Progenitor cell of endocrine pancreas (in vitro differentiated cells): ENCODE measurements around the gene CRHR2. TPM values are rescaled to one million over a fixed set of nuclear protein-coding genes. Genes with fewer than 3 reads are reported as not detected.

Source experiments
- DNase-seq: peaks from one replicate; pipeline ENCODE4 v3.0.0; 2021; ENCODE audit warnings: low spot score; ENCODE audit not compliant: unreplicated experiment
- H3K27ac Mint-ChIP-seq: 2 replicates; pipeline ENCODE4 v1.8.0; 2021; ENCODE audit warnings: mild to moderate bottlenecking, moderate library complexity, mixed read lengths
- H3K27me3 Mint-ChIP-seq: 2 replicates; pipeline ENCODE4 v1.8.0; 2021; ENCODE audit warnings: mixed read lengths
- H3K36me3 Mint-ChIP-seq: 2 replicates; pipeline ENCODE4 v1.8.0; 2022; ENCODE audit warnings: mixed read lengths; ENCODE audit not compliant: insufficient read depth
- H3K4me1 Mint-ChIP-seq: 2 replicates; pipeline ENCODE4 v1.8.0; 2021; ENCODE audit warnings: low read depth, mixed read lengths
- H3K4me3 Mint-ChIP-seq: 2 replicates; pipeline ENCODE4 v1.8.0; 2021; ENCODE audit warnings: low read depth, mild to moderate bottlenecking, moderate library complexity, mixed read lengths
- H3K9me3 Mint-ChIP-seq: 2 replicates; pipeline ENCODE4 v1.8.0; 2021; ENCODE audit warnings: low read depth, mixed read lengths
- CTCF ChIP-seq: fragments of 200-600 bp; sonication (generic); IDR thresholded peaks from one replicate; pipeline ENCODE4 v1.5.0; 2021; ENCODE audit warnings: antibody characterized with exemption, mild to moderate bottlenecking; ENCODE audit not compliant: unreplicated experiment
- long read RNA-seq: library from polyadenylated mRNA; unstranded; transcript quantifications from one replicate; pipeline ENCODE4 v2.0.0, GENCODE V29; 2020
- total RNA-seq: library from RNA; stranded (reverse); gene quantifications from 2 replicates; pipeline ENCODE4 v1.2.1, GENCODE V29; 2021

CRHR2 gene
- not detected in 2 replicates for total RNA-seq
- long read RNA-seq = 0 reads

- Mint-ChIP-seq H3K4me1 (peaks cover 7% of the 10 kb centered on the region), H3K27ac (no peak within 1 kb of the TSS), H3K27me3 (peaks cover 58% of the 10 kb centered on the region), H3K36me3 (no peaks in the 10 kb centered on the region), H3K9me3 (no peaks in the 10 kb centered on the region), H3K4me3 (peak within 1 kb of the TSS; percentile 68)
- DNase-seq = peak; percentile 40
- peak; percentile 76 for TF ChIP-seq CTCF
Measured at GRCh38 chr7:30682212-30683083, at the start of gene CRHR2. TSS of gene CRHR2 (minus strand) at chr7:30682456. CDS start at chr7:30682280, 176 bp downstream.

GRCh38 chr7:30731581-30731980 is 49.3 kb upstream of the CRHR2 start:
- no peaks in the 10 kb centered on the region for H3K9me3 Mint-ChIP-seq
- H3K27ac Mint-ChIP-seq = no peak overlapping the region
- no peak for DNase-seq
- no peaks in the 10 kb centered on the region for H3K4me1 Mint-ChIP-seq
- no peak overlapping the region for H3K4me3 Mint-ChIP-seq
- no peak for TF ChIP-seq CTCF
- H3K27me3 Mint-ChIP-seq = no peaks in the 10 kb centered on the region
- no peaks in the 10 kb centered on the region for H3K36me3 Mint-ChIP-seq

- Mint-ChIP-seq H3K36me3 (no peaks in the 10 kb centered on the region), H3K4me3 (no peak overlapping the region), H3K27me3 (no peaks in the 10 kb centered on the region), H3K9me3 (no peaks in the 10 kb centered on the region), H3K27ac (no peak overlapping the region), H3K4me1 (no peaks in the 10 kb centered on the region)
- no peak for TF ChIP-seq CTCF
- no peak for DNase-seq
Measured at GRCh38 chr7:30730996-30731395, 48.7 kb upstream of the CRHR2 start.

GRCh38 chr7:30730097-30730496 is 47.8 kb upstream of the CRHR2 start:
- no peaks in the 10 kb centered on the region for H3K36me3 Mint-ChIP-seq
- no peaks in the 10 kb centered on the region for H3K9me3 Mint-ChIP-seq
- no peak overlapping the region for H3K4me3 Mint-ChIP-seq
- no peaks in the 10 kb centered on the region for H3K27me3 Mint-ChIP-seq
- H3K4me1 Mint-ChIP-seq = no peaks in the 10 kb centered on the region
- no peak for TF ChIP-seq CTCF
- no peak overlapping the region for H3K27ac Mint-ChIP-seq
- DNase-seq = no peak

- no peaks in the 10 kb centered on the region for H3K36me3 Mint-ChIP-seq
- H3K27me3 Mint-ChIP-seq = peaks cover 4% of the 10 kb centered on the region
- TF ChIP-seq CTCF = no peak
- no peak overlapping the region for H3K4me3 Mint-ChIP-seq
- no peaks in the 10 kb centered on the region for H3K9me3 Mint-ChIP-seq
- no peak for DNase-seq
- no peak overlapping the region for H3K27ac Mint-ChIP-seq
- H3K4me1 Mint-ChIP-seq = no peaks in the 10 kb centered on the region
Measured at GRCh38 chr7:30729642-30730041, 47.4 kb upstream of the CRHR2 start.
